Left renal cortex interstitium (tissue), 4 donors: ENCODE data around the gene KCNJ2. TPM values are rescaled to one million over a fixed set of nuclear protein-coding genes. Genes with fewer than 3 reads are reported as not detected.

ENCODE experiments used
- DNase-seq, 4 donors: peaks; one replicate each; pipeline ENCODE4 v3.0.0-alpha.2; 2013; ENCODE audit warnings: low read depth in 4 of 4, low spot score in 2 of 4, missing footprints in 1 of 4
- polyA plus RNA-seq, 4 donors: library from polyadenylated mRNA; unstranded; fragments of 120-200 nt; gene quantifications; one replicate each; pipeline ENCODE4 v1.2.1, GENCODE V29; 2013; ENCODE audit not compliant: insufficient read length in 4 of 4

KCNJ2 gene
- polyA plus RNA-seq, 4 donors = 2.1 to 3.1 (median 2.5) TPM

DNA sequence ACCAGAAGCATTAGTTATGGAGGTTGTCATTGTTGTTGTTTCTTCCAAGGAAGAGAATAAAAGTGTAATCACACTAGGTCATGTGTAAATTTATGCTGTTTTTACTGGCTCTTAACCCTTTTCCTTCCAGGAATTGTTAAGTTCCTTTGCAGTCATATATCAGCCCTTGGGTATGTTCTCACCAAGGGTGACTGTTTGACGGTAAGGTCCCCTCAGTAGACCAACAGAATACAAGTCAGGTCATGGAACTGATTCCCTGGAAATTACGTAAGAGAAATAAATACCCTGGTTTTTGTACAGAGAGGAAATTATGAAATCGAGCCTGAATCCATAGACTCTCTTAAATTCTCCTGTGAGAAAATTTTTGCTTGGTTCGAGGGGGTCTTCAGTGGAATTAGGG is 11.2 kb upstream of the KCNJ2 start:
- DNase-seq = no peak

DNA sequence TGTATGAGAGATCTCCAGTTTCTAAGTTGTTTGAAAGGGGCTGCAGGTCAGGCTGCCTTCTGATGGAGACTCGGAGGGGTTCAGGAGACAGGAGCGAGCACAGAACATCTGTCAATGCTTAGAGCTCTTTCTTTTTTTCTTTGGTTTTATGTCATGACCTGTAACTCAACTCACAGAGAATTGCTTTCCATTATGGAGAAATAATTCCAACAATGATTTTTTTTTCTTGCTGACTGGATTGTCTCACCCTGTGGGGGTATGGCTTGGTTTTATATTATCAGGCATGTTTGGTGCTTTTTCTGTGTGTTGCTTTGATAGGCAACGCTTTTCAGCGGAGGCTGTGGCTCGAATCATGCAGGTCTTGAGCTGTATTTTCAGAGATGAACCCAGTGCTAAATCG is 10.7 kb upstream of the KCNJ2 start:
- DNase-seq = no peak

DNA sequence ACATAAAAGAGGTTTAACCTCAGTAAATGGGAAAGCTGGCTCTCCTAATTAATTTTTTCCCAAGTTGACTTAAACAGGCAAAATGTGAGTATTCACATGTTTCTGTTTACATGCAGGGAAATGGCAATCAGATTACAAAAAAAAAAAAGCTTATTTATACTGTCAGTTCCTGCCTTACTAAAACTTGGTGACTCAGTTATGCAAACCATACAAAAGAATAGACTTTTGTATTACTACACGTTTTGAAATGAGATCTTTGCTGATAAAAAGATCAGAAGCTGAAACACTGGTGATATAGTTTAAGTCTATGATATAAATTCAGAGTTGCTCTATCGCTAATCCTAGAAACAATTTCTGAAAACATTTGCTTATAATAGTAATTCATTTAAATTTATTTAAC is 9.4 kb upstream of the KCNJ2 start:
- DNase-seq = no peak

DNA sequence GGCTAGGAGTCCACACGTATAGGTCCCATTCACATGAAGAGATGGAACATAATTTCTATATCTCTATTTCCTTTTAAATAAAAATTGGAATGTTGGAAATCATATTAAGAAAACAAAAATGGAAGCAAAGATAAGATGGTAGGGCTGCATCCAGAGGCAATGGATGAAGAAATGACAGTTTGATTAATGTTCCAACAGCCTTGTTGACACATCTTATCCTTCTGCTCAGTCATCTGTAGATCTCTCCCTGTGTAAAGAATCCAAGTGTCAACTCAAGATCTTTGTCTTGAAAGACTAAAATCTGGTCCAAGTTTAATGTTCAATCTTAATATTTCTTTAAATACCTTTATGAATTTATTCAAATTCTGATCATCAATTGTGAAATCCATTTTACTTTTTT is 7.8 kb upstream of the KCNJ2 start:
- no peak for DNase-seq

DNA sequence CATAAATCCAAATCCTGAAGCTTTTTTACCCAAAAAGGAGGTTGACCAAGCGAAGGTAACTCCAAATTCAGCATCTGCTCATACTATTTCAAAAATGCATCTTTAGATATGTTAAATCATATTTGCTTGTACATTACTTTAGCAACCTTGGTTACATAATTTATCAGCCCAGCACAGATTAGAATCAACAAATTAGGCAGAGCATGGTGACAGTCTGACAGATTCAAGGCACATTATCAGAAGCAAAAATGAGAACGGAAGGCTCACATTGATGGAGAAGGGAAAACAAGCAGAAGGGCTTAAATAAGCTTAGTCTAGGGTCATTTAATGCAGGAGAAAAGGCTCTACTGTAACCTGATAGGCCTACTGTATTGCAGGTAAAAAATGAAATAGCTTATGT is 3.9 kb upstream of the KCNJ2 start:
- no peak for DNase-seq

GRCh38 chr17:70166615-70167014 is 2.7 kb upstream of the KCNJ2 start:
- no peak for DNase-seq

DNA sequence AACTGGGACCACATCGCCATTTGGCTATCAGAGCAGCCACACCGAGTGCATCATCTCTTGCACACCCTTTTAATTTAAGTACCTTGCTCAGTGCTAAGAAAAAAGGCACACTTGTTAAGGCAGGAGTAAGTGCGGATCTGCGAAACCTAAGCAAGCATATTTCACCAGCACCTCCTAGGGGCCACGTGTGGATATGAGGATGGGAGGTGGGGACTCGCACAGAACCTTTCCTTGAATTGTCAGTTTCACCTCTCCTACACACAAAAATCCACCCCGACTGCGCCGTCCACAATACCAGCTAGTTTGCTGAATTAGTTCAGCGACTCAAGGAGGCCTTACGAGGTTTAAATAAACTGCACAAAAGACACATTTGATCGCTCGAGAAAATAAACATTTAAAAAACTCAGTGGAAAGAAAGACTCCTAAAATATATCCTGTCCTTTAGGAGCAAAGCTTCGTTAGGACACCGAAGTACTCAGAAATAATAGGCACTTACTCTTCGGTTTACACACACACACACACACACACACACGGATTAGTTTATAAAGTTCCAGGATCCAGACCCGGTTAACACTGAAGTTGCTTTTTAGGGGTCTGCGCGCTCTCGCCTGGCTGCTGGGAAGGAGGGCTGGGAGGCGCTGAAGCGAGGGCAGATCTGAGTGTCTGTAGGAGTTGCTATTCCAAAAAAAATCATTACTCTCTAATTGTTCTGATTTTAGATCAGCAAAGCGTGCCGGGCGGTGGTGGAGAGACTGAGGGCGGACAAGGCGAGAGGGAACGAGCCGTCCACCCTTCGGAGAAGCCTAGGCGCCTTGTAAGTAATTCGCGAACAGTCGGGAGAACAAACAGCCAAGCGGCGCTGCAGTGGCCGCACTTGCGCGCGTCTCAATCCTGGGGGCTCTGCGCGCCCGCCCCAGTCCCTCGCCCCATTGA is 1.0 kb upstream of the KCNJ2 start:
- DNase-seq = peak in 2 of 4 donors; percentile 48 to 68

DNA sequence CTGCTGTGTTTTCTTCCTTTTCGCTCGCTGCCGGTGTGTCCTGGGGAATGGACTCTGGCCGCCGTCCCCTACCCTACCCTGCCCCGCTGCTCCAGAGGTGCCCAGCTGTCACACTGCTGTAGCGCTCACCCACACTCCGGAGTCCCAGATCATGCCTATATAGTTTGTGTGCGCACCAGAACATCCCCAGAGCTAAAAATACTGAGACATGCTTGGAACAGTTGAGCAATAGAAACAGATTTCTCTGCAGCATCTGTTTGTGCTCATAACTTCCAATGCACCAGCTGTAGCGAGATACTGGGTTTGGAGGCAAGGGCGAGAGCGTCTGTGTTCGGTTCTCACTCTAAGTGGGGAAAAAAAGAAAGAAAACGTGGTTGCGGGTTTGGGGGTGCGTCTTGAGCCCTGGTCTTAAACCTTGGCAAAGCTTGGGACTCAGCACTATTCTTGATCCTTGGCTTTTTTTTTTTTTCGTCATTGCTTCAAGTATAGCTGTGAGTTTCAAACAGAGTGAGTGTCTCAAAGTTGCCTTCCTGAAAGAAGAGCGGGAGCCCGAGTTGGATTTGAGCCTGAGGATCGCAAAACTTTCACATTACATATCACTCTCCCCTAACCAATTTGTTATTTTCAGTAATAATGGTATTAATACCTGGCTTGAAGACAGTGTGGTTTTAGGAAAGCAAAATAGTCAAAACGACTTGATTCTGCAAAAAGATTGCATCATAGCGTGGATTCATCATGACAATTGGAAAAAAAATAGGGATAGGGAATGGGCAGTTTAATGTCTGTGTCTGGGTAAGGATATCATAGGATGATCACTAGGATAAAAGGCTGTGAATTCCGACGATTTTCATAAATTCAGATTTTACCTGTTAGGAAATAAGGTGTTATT is 621 bp downstream of the KCNJ2 start:
- DNase-seq = peak in 2 of 4 donors; percentile 7 to 23

DNA sequence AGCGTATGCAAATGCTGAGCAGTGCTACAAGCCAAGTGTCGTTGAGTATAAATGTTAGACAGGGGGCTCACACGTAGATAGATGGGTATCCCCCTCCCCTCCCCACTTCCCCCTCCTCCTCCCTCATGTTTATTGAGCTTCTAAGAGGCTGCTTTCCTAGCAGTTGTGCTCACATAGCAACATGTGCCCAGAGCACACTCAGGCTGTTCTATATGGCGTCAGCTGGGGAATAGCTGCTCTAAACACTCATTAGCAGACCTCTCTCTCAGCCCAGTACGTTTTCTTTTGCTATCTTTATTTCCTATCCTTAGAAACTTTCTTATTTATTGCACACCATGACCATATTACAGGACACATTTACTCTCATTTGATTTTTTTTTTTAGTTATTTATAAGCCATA is 1.8 kb downstream of the KCNJ2 start:
- DNase-seq = no peak

- DNase-seq = no peak
Measured at GRCh38 chr17:70172449-70172848, 3.1 kb downstream of the KCNJ2 start.

DNA sequence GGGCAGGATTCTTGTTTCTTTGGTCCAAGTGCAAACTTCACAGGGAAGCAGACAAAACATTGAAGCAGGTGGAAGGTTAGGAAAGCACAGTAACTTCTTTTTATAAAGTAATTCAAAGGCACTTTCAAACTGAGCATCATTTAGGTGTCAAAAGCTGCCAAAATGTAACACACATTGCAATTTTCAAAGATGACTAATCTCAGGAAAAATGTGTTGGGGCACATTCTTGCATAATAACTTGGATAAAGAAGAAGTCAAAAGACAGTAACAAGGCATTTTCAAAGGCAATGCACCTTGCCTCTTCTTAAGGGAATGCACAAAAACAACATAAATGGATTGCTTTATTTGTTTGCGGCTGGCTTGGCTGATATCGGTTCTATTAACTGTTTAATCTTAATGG is 3.6 kb downstream of the KCNJ2 start:
- no peak for DNase-seq

DNA sequence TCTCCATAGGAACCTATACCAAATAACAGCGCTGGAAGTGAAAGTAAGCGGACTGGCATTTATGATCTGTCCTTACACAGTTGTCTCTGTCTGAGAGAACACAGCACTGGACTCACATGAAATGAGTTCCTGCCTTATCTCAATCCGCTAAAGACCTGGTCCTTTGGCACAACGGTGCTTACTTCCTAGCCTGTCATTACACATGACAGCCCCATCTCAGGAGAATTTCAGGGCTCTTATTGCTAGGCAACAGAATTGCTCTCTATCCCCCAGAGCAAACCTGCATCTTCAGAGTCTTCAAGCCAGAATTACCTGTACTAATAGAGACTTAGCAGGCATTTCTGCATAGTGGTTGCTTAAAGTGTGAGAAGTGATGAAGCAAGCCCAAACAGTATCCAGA is 4.3 kb downstream of the KCNJ2 start:
- no peak for DNase-seq

- no peak for DNase-seq
Measured at GRCh38 chr17:70181376-70181775, 12.0 kb downstream of the KCNJ2 start.

DNA sequence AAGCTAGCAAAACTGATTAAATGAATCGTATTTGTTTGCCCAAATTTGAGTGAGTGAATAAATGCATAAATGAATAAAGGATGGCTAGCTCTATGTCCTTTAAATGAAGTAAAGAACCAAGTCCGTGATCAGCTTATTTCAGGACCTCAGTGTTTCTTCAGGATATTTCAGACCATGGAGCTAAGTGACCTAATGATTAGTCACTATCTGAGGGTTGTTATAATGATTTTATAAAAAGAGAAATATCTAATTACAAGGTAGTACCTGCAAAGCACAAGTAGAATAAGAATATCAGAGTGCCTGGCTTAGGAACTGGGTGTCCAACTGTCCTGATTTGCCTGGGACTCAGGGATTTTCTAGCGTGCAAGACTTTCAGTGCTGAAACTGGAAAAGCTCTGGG is 12.5 kb downstream of the KCNJ2 start:
- DNase-seq = no peak

DNA sequence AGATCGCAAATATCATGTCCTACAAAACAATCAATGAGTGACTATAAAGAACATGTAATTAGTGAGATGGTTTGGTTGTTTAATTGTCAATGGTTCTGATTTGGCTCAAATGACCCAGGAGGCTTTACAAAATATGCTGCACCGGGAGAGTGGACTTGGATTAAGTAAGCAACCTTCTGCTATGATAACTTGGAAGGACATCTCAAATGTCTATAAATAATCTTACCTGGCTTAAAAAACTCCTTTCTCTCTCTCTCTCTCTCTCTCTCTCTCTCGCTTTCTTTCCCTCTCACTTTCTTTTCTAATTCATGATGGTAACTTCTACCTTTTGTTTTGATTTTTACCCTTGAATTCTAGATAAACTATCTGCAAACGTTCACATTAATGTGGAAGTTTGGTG is 14.2 kb downstream of the KCNJ2 start:
- DNase-seq = no peak

- no peak for DNase-seq
Measured at GRCh38 chr17:70184207-70184606, 14.9 kb downstream of the KCNJ2 start.

- DNase-seq = no peak
Measured at GRCh38 chr17:70184770-70185169, 15.4 kb downstream of the KCNJ2 start.

DNA sequence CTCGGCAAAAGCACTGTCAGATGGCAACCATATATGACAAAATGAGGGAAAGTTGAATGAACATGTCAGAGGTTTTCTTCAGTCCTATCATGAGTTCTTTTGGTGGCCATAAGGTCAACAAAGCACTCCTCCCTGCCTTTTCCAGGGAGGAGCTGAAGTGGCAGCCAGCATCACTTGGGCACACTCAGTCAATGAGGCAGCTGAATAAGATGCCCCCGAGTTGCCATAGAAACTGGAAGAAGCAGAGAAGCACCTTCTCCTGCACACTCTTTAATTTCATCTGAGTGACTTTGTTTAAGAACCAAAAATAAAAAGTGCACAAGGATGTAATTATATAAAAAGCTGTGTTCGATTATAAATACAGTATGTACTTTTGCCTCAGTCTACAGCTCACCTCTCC is 16.0 kb downstream of the KCNJ2 start:
- DNase-seq = no peak

DNA sequence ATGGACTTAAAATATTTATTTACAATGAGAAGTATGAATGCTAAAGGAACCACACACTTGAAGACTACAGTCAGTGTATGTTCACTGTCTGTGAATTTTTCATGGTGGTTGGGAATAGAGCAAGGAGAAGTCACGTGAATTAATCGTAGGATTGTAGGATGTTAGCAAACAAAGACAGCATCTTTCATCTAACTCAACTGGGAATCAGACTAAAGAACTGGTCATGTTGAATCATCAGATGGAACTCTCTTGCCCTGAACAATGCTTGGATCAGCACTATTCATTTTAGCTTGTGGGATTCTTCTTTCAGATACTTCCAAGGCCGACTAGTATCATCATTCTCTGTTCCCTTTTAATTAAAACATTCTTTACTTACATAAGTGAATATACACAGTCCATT is 18.1 kb downstream of the KCNJ2 start:
- DNase-seq = no peak

- DNase-seq = no peak
Measured at GRCh38 chr17:70190959-70191805, 21.9 kb downstream of the KCNJ2 start.

- no peak for DNase-seq
Measured at GRCh38 chr17:70195091-70195490, 25.8 kb downstream of the KCNJ2 start.
